GM12891 (cell line): ENCODE measurements around the gene GRN.

Experiments
- DNase-seq: peaks from one replicate; pipeline ENCODE4 v3.0.0; 2011; ENCODE audit warnings: low spot score; ENCODE audit not compliant: insufficient read length
- FAIRE-seq: peaks from 2 replicates; lab custom pipeline; 2011; peaks lifted over from hg19 to GRCh38; lab: Jason Lieb, UNC
- PAX5 ChIP-seq: IDR thresholded peaks from 2 replicates; pipeline ENCODE4 v1.6.1; 2011; ENCODE audit warnings: low read length, moderate library complexity, mild to moderate bottlenecking; ENCODE audit not compliant: insufficient read depth, severe bottlenecking
- POLR2A ChIP-seq: IDR thresholded peaks from 2 replicates; pipeline ENCODE4 v1.6.1; 2011; ENCODE audit warnings: low read depth, low read length, control low read depth
- POLR2AphosphoS5 ChIP-seq: IDR thresholded peaks from 2 replicates; pipeline ENCODE4 v1.6.1; 2011; ENCODE audit warnings: low read depth, low read length, control low read depth
- POU2F2 ChIP-seq: IDR thresholded peaks from 2 replicates; pipeline ENCODE4 v1.6.1; 2011; ENCODE audit warnings: low read depth, mild to moderate bottlenecking, control low read depth, low read length, moderate library complexity
- SPI1 ChIP-seq: IDR thresholded peaks from 2 replicates; pipeline ENCODE4 v1.6.1; 2011; ENCODE audit warnings: low read depth, low read length, control low read depth
- TAF1 ChIP-seq: IDR thresholded peaks from 2 replicates; pipeline ENCODE4 v1.6.1; 2011; ENCODE audit warnings: low read depth, low read length, control low read depth

GRN gene

DNA sequence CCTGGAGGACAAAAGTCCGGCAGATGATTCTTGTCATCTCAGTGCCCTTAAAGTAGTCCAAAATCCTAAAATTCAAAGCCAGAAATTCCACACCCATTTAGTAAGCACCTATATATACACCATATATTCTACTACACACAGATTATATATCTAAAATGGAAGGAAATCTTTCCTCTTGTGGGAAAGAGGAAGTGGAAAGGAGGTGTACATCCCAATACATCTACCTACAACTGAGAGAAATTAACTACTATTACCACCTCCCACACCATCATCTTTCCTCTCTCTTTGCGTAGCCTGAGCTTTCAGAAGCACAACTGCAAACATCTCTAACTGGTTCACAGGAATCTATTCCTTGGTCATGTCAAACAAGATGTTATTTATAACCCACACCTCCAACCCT lies 49.7 kb downstream of the GRN start:
- FAIRE-seq: peak; percentile 23
- DNase-seq: no peak
- no peak for TF ChIP-seq POU2F2
- no peak for TF ChIP-seq POLR2AphosphoS5
- no peak for TF ChIP-seq TAF1
- no peak for TF ChIP-seq PAX5
- no peak for TF ChIP-seq SPI1
- no peak for TF ChIP-seq POLR2A

DNA sequence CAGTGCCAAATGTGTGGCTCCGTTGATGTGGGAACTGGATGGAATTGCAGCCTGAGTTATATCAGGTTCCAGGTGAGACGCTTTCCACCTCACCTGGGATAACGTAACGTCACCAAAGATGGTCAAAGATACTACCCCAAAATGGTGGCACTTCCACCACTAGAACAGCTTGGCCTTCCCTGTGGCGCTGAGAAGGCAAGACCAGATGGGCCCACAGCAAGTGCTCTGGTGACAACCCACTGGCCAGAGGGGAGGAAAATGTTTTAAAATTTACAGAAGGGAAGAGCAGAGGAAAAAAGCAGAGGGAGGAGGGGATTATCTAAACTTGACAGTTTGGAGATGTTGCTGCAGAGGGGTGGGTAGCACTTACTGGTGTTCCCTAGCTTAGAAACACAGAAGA lies 51.8 kb downstream of the GRN start:
- FAIRE-seq: no peak
- no peak for DNase-seq
- no peak for TF ChIP-seq POLR2AphosphoS5
- no peak for TF ChIP-seq POU2F2
- TF ChIP-seq POLR2A: no peak

DNA sequence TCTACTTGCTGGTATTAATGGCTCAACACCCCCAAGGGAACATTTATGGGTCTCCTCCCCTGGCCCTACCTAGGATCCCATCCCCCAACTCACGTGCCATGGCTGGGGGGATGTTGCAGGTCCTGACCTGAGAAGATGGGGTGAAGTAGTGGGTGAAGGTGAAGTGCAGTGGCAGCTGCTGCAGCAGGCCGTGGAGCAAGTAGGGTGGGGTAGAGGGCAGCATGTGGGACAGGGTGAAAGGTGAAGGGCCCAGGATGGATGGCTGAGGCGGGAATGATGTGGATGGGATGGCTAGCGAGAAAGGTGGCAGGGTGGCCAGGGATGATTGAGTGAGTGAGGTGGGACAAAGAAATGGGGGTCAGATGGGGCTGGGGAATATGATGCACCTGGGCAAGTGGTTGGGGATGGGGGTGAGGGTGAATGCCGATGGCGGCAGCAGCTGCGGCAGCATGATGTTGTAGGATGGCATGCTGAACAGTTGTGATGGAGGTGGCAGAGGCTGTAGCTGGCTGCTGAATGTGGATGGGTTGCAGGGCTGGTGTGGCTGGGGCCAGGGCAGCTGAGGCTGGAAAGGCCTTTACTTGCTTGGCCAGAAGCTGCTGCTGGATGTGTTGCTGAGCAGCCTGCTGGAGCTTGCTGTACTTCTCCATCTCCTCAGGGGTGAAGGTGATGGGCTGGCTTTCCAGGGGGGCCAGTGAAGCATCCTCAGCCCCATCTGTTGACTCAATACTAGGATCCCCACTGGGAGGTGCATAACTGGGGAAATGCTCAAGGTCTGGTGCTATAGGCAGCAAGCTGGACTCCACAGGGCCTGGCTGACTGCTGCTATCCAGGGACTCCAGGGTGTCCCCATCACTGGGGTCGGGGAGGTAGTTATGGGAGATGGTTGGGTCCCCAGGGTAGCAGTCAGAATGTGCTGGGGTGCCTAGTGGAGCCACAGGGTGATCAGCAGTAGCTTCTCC lies 52.7 kb downstream of the GRN start:
- TF ChIP-seq PAX5 (no peak), POLR2AphosphoS5 (no peak), TAF1 (no peak), SPI1 (no peak), POLR2A (no peak), POU2F2 (no peak)
- FAIRE-seq (no peak), DNase-seq (no peak)

DNA sequence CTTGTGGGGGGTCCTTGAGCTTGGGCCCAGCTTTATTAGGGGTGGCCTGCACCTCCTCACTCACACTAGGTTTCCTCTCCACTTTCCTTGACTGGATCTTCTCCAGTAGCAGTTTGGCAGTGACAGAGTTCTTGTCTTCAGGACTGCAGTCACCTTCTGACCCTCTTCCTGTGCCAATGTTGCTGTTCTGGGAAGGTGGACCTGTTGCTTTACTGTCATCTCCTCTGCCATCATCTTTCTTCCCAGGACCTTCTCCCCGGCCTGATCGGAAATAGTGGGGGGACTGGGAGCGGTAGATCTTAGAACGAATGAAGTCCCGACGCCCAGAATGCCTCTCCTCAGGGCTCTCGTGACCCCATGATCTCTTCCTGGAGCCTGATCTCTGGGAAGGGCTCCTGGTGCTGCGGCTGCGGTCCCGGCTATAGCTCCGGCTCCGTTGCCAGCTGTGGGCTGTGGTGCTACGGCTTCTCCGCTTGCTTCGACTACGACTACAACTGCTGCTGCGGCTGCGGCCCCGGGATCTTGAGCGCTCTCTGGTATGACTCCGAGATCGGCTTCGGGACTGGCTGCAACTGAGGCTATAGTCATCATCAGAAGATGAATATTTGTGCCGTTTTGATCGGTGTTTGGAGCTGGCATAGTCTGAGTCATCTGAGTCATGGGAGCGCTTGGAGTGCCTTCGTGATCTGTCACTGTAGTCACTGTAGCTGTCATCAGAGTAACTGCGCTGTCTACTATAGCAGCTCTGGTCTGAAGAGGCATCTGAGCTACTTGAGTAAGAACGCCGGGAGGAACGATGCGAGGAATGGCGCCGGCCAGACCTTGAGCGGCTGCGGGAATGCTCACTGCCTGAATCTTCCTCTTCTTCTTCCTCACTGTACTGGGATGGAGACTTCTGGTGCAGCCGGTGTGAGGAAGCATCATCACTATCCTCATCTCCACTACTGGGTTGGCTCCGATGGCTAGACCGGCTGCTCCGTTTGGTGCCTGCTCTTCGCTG lies 53.9 kb downstream of the GRN start:
- TF ChIP-seq TAF1 (no peak), PAX5 (no peak), POU2F2 (no peak), SPI1 (no peak), POLR2A (no peak), POLR2AphosphoS5 (no peak)
- FAIRE-seq: no peak
- DNase-seq: no peak

DNA sequence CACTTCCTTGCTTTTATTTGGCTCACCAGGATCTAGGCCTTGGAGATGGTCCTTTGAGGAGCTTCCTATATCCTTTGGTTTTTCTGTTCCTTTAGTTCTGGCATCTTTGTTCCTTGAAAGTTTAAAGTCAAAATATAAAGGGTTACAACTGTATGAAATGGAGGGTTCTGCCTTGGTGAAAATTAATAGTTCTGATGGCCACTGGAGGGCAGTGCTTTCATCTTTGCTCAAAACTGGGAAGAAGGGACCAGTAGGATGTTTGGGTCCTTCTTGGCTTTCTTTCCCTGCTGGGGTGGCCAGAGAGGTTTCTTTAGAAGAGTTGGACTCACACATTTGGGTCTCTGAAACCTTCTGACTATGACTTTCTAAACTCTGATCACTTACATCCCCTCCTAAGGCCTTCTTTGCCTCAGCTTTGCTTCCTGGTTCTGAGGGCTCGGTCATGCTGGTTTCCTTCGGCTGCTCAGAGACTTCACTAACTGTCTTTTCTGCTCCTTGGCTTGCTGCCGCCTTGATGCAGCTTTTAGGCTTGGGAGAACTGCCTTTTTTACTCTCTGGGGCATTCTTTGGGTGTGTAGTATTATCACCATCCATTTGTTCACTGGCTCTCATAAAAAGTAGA lies 55.2 kb downstream of the GRN start:
- no peak for TF ChIP-seq POU2F2
- no peak for TF ChIP-seq POLR2AphosphoS5
- no peak for TF ChIP-seq PAX5
- TF ChIP-seq TAF1: no peak
- TF ChIP-seq SPI1: no peak
- TF ChIP-seq POLR2A: no peak
- no peak for DNase-seq
- peak; percentile 69 for FAIRE-seq
